ENCODE measurements around the gene FAM168A. TPM values are rescaled to one million over a fixed set of nuclear protein-coding genes. Genes with fewer than 3 reads are reported as not detected.

The FAM168A gene
- total and polyA plus RNA-seq, 4 donors: 4.8 to 14.6 (median 9.1) TPM

DNA sequence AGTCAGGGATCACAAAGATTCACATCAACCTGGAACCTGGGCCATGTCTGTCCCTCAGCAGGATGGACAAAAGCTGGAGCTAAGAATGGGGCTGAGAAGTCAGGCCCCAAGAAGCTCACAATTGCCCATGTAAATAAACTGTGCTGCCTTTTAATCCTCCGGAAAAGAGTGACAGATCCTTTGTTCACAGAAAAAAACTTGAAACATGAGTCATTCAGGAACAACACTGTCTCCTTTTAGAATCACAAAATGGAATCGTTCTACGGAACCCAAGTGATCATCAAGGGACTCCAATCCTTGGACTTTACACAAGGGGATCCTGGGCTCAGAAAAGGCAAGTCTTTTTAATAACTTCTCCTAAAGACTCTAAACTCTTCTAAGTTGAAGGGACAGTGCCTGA is 185.6 kb downstream of the FAM168A start:
- Histone ChIP-seq H3K4me3 (ENCODE audit: low read depth in 1 of 3, low read length in 3 of 3) (no peak overlapping the region), H3K27ac (ENCODE audit: low read depth in 1 of 2, low read length in 2 of 2) (no peak overlapping the region), H3K9me3 (ENCODE audit: control insufficient read depth in 4 of 4, low read length in 3 of 4) (no peaks in the 10 kb centered on the region), H3K9ac (ENCODE audit: low read depth in 1 of 2, low read length in 2 of 2) (no peak overlapping the region), H3K36me3 (ENCODE audit: control insufficient read depth in 4 of 4, insufficient read depth in 3 of 4, low read depth in 1 of 4, low read length in 3 of 4) (peaks cover 0 to 18% (median 5%) of the 10 kb centered on the region in 4 donors), H3K4me1 (ENCODE audit: control insufficient read depth in 4 of 4, insufficient read depth in 4 of 4, low read length in 3 of 4) (no peaks in the 10 kb centered on the region), H3K27me3 (ENCODE audit: control insufficient read depth in 4 of 4, insufficient read depth in 4 of 4, low read length in 3 of 4) (no peaks in the 10 kb centered on the region)
- 95% methylated on average over 3 of the region's 3 CpGs for WGBS
- TF ChIP-seq YY1 (IDR thresholded peaks at IDR 0.05): no peak
- no peak for TF ChIP-seq FOXA2 (IDR thresholded peaks at IDR 0.05)
- no peak for TF ChIP-seq SP1 (IDR thresholded peaks at IDR 0.05)
- no peak for TF ChIP-seq HNF4A (conservative IDR thresholded peaks at IDR 0.05)
- no peak for TF ChIP-seq ATF3 (IDR thresholded peaks at IDR 0.05)
- TF ChIP-seq, protein P1, sequence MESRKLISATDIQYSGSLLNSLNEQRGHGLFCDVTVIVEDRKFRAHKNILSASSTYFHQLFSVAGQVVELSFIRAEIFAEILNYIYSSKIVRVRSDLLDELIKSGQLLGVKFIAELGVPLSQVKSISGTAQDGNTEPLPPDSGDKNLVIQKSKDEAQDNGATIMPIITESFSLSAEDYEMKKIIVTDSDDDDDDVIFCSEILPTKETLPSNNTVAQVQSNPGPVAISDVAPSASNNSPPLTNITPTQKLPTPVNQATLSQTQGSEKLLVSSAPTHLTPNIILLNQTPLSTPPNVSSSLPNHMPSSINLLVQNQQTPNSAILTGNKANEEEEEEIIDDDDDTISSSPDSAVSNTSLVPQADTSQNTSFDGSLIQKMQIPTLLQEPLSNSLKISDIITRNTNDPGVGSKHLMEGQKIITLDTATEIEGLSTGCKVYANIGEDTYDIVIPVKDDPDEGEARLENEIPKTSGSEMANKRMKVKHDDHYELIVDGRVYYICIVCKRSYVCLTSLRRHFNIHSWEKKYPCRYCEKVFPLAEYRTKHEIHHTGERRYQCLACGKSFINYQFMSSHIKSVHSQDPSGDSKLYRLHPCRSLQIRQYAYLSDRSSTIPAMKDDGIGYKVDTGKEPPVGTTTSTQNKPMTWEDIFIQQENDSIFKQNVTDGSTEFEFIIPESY (IDR thresholded peaks at IDR 0.05): no peak
- TF ChIP-seq TAF1 (conservative IDR thresholded peaks at IDR 0.05): no peak
- DNase-seq (ENCODE audit: low spot score): no peak

GRCh38 chr11:73411031-73411430 is 186.9 kb downstream of the FAM168A start:
- no peaks in the 10 kb centered on the region for H3K4me1 ChIP-seq (ENCODE audit: control insufficient read depth in 4 of 4, insufficient read depth in 4 of 4, low read length in 3 of 4)
- no peak overlapping the region for H3K4me3 ChIP-seq (ENCODE audit: low read depth in 1 of 3, low read length in 3 of 3)
- H3K27me3 ChIP-seq (ENCODE audit: control insufficient read depth in 4 of 4, insufficient read depth in 4 of 4, low read length in 3 of 4): no peaks in the 10 kb centered on the region
- H3K36me3 ChIP-seq (ENCODE audit: control insufficient read depth in 4 of 4, insufficient read depth in 3 of 4, low read depth in 1 of 4, low read length in 3 of 4): peaks cover 0 to 22% (median 12%) of the 10 kb centered on the region in 4 donors
- 90% methylated on average over 2 of the region's 2 CpGs for WGBS
- no peaks in the 10 kb centered on the region for H3K9me3 ChIP-seq (ENCODE audit: control insufficient read depth in 4 of 4, low read length in 3 of 4)
- no peak overlapping the region for H3K27ac ChIP-seq (ENCODE audit: low read depth in 1 of 2, low read length in 2 of 2)
- TF ChIP-seq HNF4G (IDR thresholded peaks at IDR 0.05) (no peak), SP1 (IDR thresholded peaks at IDR 0.05) (no peak), YY1 (IDR thresholded peaks at IDR 0.05) (no peak), FOXA2 (IDR thresholded peaks at IDR 0.05) (no peak), HNF4A (conservative IDR thresholded peaks at IDR 0.05) (no peak), TAF1 (conservative IDR thresholded peaks at IDR 0.05) (no peak), EGR1 (IDR thresholded peaks at IDR 0.05; ENCODE audit: low read depth in 2 of 2) (no peak), FOXA1 (IDR thresholded peaks at IDR 0.05) (no peak)
- TF ChIP-seq, protein P2, sequence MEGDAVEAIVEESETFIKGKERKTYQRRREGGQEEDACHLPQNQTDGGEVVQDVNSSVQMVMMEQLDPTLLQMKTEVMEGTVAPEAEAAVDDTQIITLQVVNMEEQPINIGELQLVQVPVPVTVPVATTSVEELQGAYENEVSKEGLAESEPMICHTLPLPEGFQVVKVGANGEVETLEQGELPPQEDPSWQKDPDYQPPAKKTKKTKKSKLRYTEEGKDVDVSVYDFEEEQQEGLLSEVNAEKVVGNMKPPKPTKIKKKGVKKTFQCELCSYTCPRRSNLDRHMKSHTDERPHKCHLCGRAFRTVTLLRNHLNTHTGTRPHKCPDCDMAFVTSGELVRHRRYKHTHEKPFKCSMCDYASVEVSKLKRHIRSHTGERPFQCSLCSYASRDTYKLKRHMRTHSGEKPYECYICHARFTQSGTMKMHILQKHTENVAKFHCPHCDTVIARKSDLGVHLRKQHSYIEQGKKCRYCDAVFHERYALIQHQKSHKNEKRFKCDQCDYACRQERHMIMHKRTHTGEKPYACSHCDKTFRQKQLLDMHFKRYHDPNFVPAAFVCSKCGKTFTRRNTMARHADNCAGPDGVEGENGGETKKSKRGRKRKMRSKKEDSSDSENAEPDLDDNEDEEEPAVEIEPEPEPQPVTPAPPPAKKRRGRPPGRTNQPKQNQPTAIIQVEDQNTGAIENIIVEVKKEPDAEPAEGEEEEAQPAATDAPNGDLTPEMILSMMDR (IDR thresholded peaks at IDR 0.05; ENCODE audit: low read depth, low read length, missing input control): no peak
- TF ChIP-seq, protein P3, sequence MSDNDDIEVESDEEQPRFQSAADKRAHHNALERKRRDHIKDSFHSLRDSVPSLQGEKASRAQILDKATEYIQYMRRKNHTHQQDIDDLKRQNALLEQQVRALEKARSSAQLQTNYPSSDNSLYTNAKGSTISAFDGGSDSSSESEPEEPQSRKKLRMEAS (IDR thresholded peaks at IDR 0.05): no peak
- TF ChIP-seq, protein P1 (IDR thresholded peaks at IDR 0.05): no peak
- no peak overlapping the region for H3K9ac ChIP-seq (ENCODE audit: low read depth in 1 of 2, low read length in 2 of 2)
- DNase-seq (ENCODE audit: low spot score): no peak

All from liver (tissue), 9 donors.